ENCODE results near the gene PDIA5. TPM values are rescaled to one million over a fixed set of nuclear protein-coding genes. Genes with fewer than 3 reads are reported as not detected.
"Not testable (repeated sequence)": the region's sequence is repeated elsewhere in the genome, so short reads cannot be mapped to it uniquely, and the experiment has no call there.

The PDIA5 gene
- total RNA-seq, 6 donors from 2014 or later: 25.1 to 38.8 (median 32.9) TPM

DNA sequence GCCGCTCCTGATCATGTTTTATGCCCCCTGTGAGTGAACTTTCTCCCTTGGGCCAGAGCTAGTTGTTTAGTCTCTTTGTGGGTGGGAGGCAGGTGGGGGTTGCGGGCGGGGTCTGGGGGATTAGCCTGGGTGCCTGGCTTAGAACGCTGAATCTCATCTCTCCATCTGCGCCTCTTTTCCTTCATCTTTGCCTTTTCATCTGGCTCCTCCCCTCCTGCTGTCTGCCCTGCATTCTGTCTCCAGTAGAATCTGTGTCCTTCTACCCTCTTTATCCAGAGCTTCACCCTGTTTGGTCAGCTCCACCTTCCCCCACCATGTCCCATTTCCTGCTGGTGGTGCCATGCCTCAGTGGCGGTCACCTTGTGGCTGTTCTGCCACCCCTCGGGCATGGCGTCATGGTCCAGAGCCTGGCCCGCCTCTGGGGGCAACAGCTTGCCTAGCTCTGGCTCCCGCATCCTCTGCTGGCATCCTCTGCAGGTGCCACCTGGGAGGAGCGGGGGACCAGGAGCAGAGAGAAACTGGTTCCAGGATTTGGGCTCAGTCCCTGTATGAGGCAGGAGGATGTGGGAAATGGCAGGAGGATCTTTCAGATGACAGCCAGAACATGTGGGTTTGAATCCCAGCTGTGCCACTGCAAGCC, 44.3 kb downstream of the PDIA5 start:
- DNase-seq (peak in 1 of 2 donors; percentile 44), ATAC-seq (ENCODE audit: low FRiP score in 2 of 2) (no peak)
- no peak overlapping the region for H3K4me3 ChIP-seq
- H3K9me3 ChIP-seq: no peaks in the 10 kb centered on the region
- no peaks in the 10 kb centered on the region for H3K27me3 ChIP-seq
- peaks cover 5 to 68% (median 32%) of the 10 kb centered on the region in 4 donors for H3K36me3 ChIP-seq
- H3K27ac ChIP-seq: no peak overlapping the region
- peaks cover 0 to 12% (median 4%) of the 10 kb centered on the region in 4 donors for H3K4me1 ChIP-seq
- TF ChIP-seq POLR2AphosphoS5 (IDR thresholded peaks at IDR 0.05): no peak
- TF ChIP-seq EP300 (IDR thresholded peaks at IDR 0.05): no peak
- no peak for TF ChIP-seq POLR2A (IDR thresholded peaks at IDR 0.05)
- TF ChIP-seq, protein P1, sequence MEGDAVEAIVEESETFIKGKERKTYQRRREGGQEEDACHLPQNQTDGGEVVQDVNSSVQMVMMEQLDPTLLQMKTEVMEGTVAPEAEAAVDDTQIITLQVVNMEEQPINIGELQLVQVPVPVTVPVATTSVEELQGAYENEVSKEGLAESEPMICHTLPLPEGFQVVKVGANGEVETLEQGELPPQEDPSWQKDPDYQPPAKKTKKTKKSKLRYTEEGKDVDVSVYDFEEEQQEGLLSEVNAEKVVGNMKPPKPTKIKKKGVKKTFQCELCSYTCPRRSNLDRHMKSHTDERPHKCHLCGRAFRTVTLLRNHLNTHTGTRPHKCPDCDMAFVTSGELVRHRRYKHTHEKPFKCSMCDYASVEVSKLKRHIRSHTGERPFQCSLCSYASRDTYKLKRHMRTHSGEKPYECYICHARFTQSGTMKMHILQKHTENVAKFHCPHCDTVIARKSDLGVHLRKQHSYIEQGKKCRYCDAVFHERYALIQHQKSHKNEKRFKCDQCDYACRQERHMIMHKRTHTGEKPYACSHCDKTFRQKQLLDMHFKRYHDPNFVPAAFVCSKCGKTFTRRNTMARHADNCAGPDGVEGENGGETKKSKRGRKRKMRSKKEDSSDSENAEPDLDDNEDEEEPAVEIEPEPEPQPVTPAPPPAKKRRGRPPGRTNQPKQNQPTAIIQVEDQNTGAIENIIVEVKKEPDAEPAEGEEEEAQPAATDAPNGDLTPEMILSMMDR (IDR thresholded peaks at IDR 0.05): no peak
- WGBS, 2 donors: 93 to 95% methylated on average over 11 of the region's 11 CpGs

DNA sequence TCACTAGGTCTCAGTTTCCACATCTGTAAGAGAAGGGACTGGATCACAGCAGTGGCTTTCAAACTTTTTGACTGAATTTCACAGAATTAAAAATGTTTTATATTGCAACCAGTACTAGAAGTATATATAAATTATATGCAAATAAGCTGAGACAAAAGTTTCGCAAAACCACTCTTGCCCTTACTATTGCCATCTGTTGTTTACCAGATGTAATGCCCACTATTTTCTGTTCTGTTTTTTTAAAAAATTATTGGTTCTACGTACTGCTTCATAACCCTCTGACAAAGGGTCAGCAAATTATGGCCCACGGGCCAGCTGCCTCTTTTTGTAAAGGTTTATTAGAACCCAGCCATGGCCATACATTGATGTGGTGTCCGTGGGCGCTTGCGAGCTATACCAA, 44.8 kb downstream of the PDIA5 start:
- H3K27me3 ChIP-seq: no peaks in the 10 kb centered on the region
- peaks cover 5 to 68% (median 31%) of the 10 kb centered on the region in 4 donors for H3K36me3 ChIP-seq
- H3K9me3 ChIP-seq: no peaks in the 10 kb centered on the region
- ATAC-seq (ENCODE audit: low FRiP score in 2 of 2) (no peak), DNase-seq (no peak)
- no peak overlapping the region for H3K27ac ChIP-seq
- TF ChIP-seq POLR2A (IDR thresholded peaks at IDR 0.05) (no peak), POLR2AphosphoS5 (IDR thresholded peaks at IDR 0.05) (no peak), EP300 (IDR thresholded peaks at IDR 0.05) (no peak)
- TF ChIP-seq, protein P1 (IDR thresholded peaks at IDR 0.05): no peak
- H3K4me1 ChIP-seq: peaks cover 0 to 12% (median 4%) of the 10 kb centered on the region in 4 donors
- 92 to 96% methylated on average over 6 of the region's 6 CpGs for WGBS, 2 donors
- no peak overlapping the region for H3K4me3 ChIP-seq

DNA sequence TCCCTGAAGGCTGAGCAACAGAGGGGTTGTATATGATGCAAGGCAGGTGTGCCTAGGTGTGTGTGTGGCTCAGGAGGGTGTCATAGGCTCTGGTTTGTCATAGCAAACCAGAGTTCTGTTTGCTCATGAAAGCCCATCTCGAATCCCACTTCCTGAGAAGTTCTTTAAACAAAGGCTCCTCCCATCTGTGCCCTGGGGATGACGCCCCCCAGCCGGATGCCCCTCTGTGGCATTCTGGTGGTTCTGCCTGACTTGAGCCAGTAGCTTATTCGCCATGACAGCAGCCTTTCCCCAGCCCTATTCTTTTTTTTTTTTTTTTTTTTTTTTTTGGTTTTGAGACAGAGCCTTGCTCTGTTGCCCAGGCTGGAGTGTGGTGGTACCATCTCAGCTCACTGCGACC, 45.4 kb downstream of the PDIA5 start:
- Histone ChIP-seq H3K27me3 (no peaks in the 10 kb centered on the region), H3K9me3 (no peaks in the 10 kb centered on the region), H3K36me3 (peaks cover 5 to 65% (median 29%) of the 10 kb centered on the region in 4 donors), H3K4me3 (no peak overlapping the region), H3K4me1 (peaks cover 0 to 12% (median 4%) of the 10 kb centered on the region in 4 donors), H3K27ac (no peak overlapping the region)
- ATAC-seq (ENCODE audit: low FRiP score in 2 of 2): no peak
- WGBS, 2 donors: 81 to 83% methylated on average over 5 of the region's 5 CpGs
- DNase-seq: no peak
- TF ChIP-seq EP300 (IDR thresholded peaks at IDR 0.05) (no peak), POLR2A (IDR thresholded peaks at IDR 0.05) (no peak), POLR2AphosphoS5 (IDR thresholded peaks at IDR 0.05) (no peak)
- TF ChIP-seq, protein P1 (IDR thresholded peaks at IDR 0.05): no peak

DNA sequence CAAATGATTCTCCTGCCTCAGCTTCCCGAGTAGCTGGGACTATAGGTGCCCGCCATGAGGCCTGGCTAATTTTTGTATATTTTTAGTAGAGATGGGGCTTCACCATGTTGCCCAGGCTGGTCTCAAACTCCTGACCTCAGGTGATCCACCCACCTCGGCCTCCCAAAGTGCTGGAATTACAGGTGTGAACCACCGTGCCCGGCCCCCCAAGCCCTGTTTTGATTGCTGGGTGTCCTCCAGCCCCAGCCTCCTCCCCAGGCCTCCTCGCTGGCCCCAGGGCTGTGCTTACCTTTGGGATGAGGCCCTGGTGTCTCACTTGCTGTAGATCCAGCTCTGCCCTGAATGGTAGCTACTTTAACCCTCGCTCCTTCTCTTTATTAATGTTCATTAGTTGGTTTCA, 45.8 kb downstream of the PDIA5 start:
- WGBS, 2 donors: 95 to 98% methylated on average over 7 of the region's 7 CpGs
- not testable (repeated sequence) for ATAC-seq (ENCODE audit: low FRiP score in 2 of 2)

DNA sequence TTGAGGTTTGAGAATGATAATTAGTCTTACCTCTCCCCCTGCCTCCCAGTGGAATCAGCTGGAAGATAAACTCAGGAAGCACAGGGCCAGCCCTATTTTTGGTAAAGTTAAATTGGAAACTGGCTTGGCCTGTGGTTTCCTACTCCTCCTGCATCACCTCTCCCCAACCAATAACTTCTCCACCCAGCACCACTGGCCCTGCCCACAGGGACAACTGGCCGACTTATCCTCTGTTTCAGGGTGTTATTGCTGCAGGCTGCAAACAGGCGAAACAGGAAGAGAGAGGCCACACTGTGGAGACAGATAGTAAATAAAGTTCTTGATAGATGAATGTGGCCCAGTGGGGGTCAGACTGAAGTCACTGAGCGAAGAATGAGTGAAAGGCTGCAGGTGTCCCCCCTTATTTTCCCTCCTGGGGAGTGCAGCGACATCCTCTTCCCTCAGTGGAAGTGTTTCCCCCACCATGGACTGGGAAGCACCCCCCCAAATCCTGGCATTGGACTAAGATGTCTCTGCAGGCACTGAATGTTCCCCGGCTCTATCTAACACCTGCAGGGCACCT, 47.1 kb downstream of the PDIA5 start:
- ATAC-seq (ENCODE audit: low FRiP score in 2 of 2) (peak in 1 of 2 donors; percentile 25), DNase-seq (no peak)
- Histone ChIP-seq H3K4me3 (no peak overlapping the region), H3K9me3 (no peaks in the 10 kb centered on the region), H3K27me3 (no peaks in the 10 kb centered on the region), H3K4me1 (peaks cover 0 to 12% (median 4%) of the 10 kb centered on the region in 4 donors), H3K27ac (no peak overlapping the region), H3K36me3 (peaks cover 5 to 66% (median 20%) of the 10 kb centered on the region in 4 donors)
- no peak for TF ChIP-seq POLR2A (IDR thresholded peaks at IDR 0.05)
- no peak for TF ChIP-seq EP300 (IDR thresholded peaks at IDR 0.05)
- TF ChIP-seq POLR2AphosphoS5 (IDR thresholded peaks at IDR 0.05): no peak
- TF ChIP-seq, protein P1 (IDR thresholded peaks at IDR 0.05): no peak
- WGBS, 2 donors: 31 to 63% methylated on average over 3 to 5 of the region's 5 CpGs

More for the DNA sequence above, 45.8 kb downstream of the PDIA5 start:
- peaks cover 5 to 63% (median 25%) of the 10 kb centered on the region in 4 donors for H3K36me3 ChIP-seq
- not testable (repeated sequence) for H3K27me3 ChIP-seq, H3K9me3 ChIP-seq, H3K27ac ChIP-seq, DNase-seq, H3K4me3 ChIP-seq
- H3K4me1 ChIP-seq: peaks cover 0 to 12% (median 4%) of the 10 kb centered on the region in 4 donors

Measured in upper lobe of left lung (tissue), 6 donors.